H9 (cell line): ENCODE measurements around the gene CYTH3. TPM values are rescaled to one million over a fixed set of nuclear protein-coding genes. Genes with fewer than 3 reads are reported as not detected.

Source experiments
- DNase-seq: peaks from one replicate; pipeline ENCODE4 v3.0.0-alpha.2; 2017
- H2AFZ ChIP-seq: one replicate; pipeline ENCODE4 v1.6.1; 2013; ENCODE audit warnings: mild to moderate bottlenecking, low read length, control low read depth, moderate library complexity
- H2AK5ac ChIP-seq: 2 replicates; pipeline ENCODE4 v1.6.1; 2013; ENCODE audit warnings: low read length, control low read depth, mixed read lengths; ENCODE audit not compliant: insufficient read length
- H2BK120ac ChIP-seq: one replicate; pipeline ENCODE4 v1.6.1; 2013; ENCODE audit warnings: low read depth, mild to moderate bottlenecking, low read length, control low read depth, inconsistent platforms; ENCODE audit not compliant: poor library complexity, severe bottlenecking
- H2BK12ac ChIP-seq: 2 replicates; pipeline ENCODE4 v1.6.1; 2013; ENCODE audit warnings: low read length, control low read depth, mixed read lengths, low read depth; ENCODE audit not compliant: insufficient read length
- H2BK15ac ChIP-seq: 2 replicates; pipeline ENCODE4 v1.6.1; 2013; ENCODE audit warnings: low read depth, low read length, control low read depth
- H2BK20ac ChIP-seq: one replicate; pipeline ENCODE4 v1.6.1; 2013; ENCODE audit warnings: low read depth, mild to moderate bottlenecking, low read length, control low read depth, inconsistent platforms; ENCODE audit not compliant: poor library complexity, severe bottlenecking
- H2BK5ac ChIP-seq: 2 replicates; pipeline ENCODE4 v1.6.1; 2013; ENCODE audit warnings: low read length, control low read depth, mixed read lengths; ENCODE audit not compliant: insufficient read length
- H3K14ac ChIP-seq: 2 replicates; pipeline ENCODE4 v1.6.1; 2013; ENCODE audit warnings: low read length, control low read depth; ENCODE audit not compliant: insufficient read depth
- H3K18ac ChIP-seq: 2 replicates; pipeline ENCODE4 v1.6.1; 2013; ENCODE audit warnings: low read depth, mild to moderate bottlenecking, mixed read lengths, low read length, control low read depth; ENCODE audit not compliant: insufficient read length
- H3K23ac ChIP-seq: 2 replicates; pipeline ENCODE4 v1.6.1; 2013; ENCODE audit warnings: low read length, control low read depth, mixed read lengths, low read depth; ENCODE audit not compliant: insufficient read length
- H3K23me2 ChIP-seq: 2 replicates; pipeline ENCODE4 v1.6.1; 2013; ENCODE audit warnings: low read depth, mild to moderate bottlenecking, mixed read lengths, low read length, control low read depth; ENCODE audit not compliant: insufficient read length, poor library complexity, severe bottlenecking
- H3K27ac ChIP-seq: 2 replicates; pipeline ENCODE4 v1.5.1; 2013; ENCODE audit warnings: low read length, control low read depth, mixed read lengths, low read depth; ENCODE audit not compliant: insufficient read length
- H3K27me3 ChIP-seq: 2 replicates; pipeline ENCODE4 v1.6.1; 2013; ENCODE audit warnings: low read length, control low read depth, inconsistent platforms; ENCODE audit not compliant: insufficient read depth
- H3K4ac ChIP-seq: 2 replicates; pipeline ENCODE4 v1.6.1; 2013; ENCODE audit warnings: low read depth, mild to moderate bottlenecking, control low read depth, inconsistent platforms, low read length, moderate library complexity
- H3K4me1 ChIP-seq: 2 replicates; pipeline ENCODE4 v1.6.1; 2013; ENCODE audit warnings: low read length, control low read depth, inconsistent platforms; ENCODE audit not compliant: insufficient read depth
- H3K4me2 ChIP-seq: 2 replicates; pipeline ENCODE4 v1.6.1; 2013; ENCODE audit warnings: low read length, control low read depth, mixed read lengths; ENCODE audit not compliant: insufficient read length, insufficient read depth
- H3K56ac ChIP-seq: 2 replicates; pipeline ENCODE4 v1.6.1; 2013; ENCODE audit warnings: low read depth, mild to moderate bottlenecking, mixed read lengths, low read length, control low read depth; ENCODE audit not compliant: insufficient read length
- H3K79me1 ChIP-seq: 2 replicates; pipeline ENCODE4 v1.6.1; 2013; ENCODE audit warnings: low read depth, mild to moderate bottlenecking, moderate library complexity, low read length, control low read depth, inconsistent platforms; ENCODE audit not compliant: insufficient read depth, poor library complexity, severe bottlenecking
- H3K79me2 ChIP-seq: 2 replicates; pipeline ENCODE4 v1.6.1; 2013; ENCODE audit warnings: low read length, control low read depth, inconsistent platforms; ENCODE audit not compliant: insufficient read depth
- H3K9ac ChIP-seq: 2 replicates; pipeline ENCODE4 v1.6.1; 2013; ENCODE audit warnings: low read length, control low read depth, mixed read lengths; ENCODE audit not compliant: insufficient read length; ENCODE audit errors: extremely low read depth
- H3K9me3 ChIP-seq: one replicate; pipeline ENCODE4 v1.6.1; 2013; ENCODE audit warnings: low read depth, low read length, inconsistent platforms; ENCODE audit not compliant: control insufficient read depth
- H3T11ph ChIP-seq: one replicate; pipeline ENCODE4 v1.6.1; 2013; ENCODE audit warnings: mild to moderate bottlenecking, low read length, control low read depth, inconsistent platforms
- H4K20me1 ChIP-seq: one replicate; pipeline ENCODE4 v1.6.1; 2013; ENCODE audit not compliant: control insufficient read depth, insufficient read length, insufficient read depth
- H4K5ac ChIP-seq: 2 replicates; pipeline ENCODE4 v1.6.1; 2013; ENCODE audit warnings: low read depth, mild to moderate bottlenecking, mixed read lengths, low read length, control low read depth; ENCODE audit not compliant: insufficient read length
- H4K8ac ChIP-seq: replicated peaks from 2 replicates; pipeline ENCODE4 v1.6.1; 2013; ENCODE audit warnings: low read length, control low read depth, mixed read lengths, low read depth; ENCODE audit not compliant: insufficient read length
- H4K91ac ChIP-seq: 2 replicates; pipeline ENCODE4 v1.6.1; 2013; ENCODE audit warnings: low read depth, mild to moderate bottlenecking, moderate library complexity, mixed read lengths, low read length, control low read depth; ENCODE audit not compliant: insufficient read length
- H3K27ac Mint-ChIP-seq, 3 experiments: 2 replicates in 2 of 3; 3 replicates in 1 of 3; pipeline ENCODE4 v1.8.0; 2020 to 2021; ENCODE audit warnings: mixed read lengths in 3 of 3, mild to moderate bottlenecking in 1 of 3, moderate library complexity in 1 of 3
- H3K27me3 Mint-ChIP-seq: 2 replicates; pipeline ENCODE4 v1.8.0; 2021; ENCODE audit warnings: low read depth, mild to moderate bottlenecking, moderate library complexity, mixed read lengths
- H3K36me3 Mint-ChIP-seq, 3 experiments: 2 replicates in 2 of 3; 3 replicates in 1 of 3; pipeline ENCODE4 v1.8.0; 2020 to 2021; ENCODE audit warnings: low read depth in 3 of 3, mixed read lengths in 3 of 3; ENCODE audit not compliant: insufficient read depth in 1 of 3
- H3K4me1 Mint-ChIP-seq, 2 experiments: 2 replicates each; pipeline ENCODE4 v1.8.0; 2020; ENCODE audit warnings: mixed read lengths in 2 of 2
- H3K4me3 Mint-ChIP-seq, 2 experiments: 2 replicates in 1 of 2; 3 replicates in 1 of 2; pipeline ENCODE4 v1.8.0; 2020 to 2021; ENCODE audit warnings: mild to moderate bottlenecking in 2 of 2, mixed read lengths in 2 of 2, moderate library complexity in 1 of 2
- H3K9me3 Mint-ChIP-seq, 2 experiments: 2 replicates in 1 of 2; 3 replicates in 1 of 2; pipeline ENCODE4 v1.8.0; 2020; ENCODE audit warnings: mild to moderate bottlenecking in 2 of 2, mixed read lengths in 2 of 2, moderate library complexity in 1 of 2
- WGBS: extraction: QIAGEN DNeasy Blood & Tissue Kit; methylation state at CpG from one replicate; pipeline ENCODE4 v1.1.7; 2013; ENCODE audit warnings: missing lambda C conversion rate, low lambda C conversion rate, mixed read lengths; ENCODE audit not compliant: insufficient read length; ENCODE audit errors: extremely low coverage; 5-methylcytosine and 5-hydroxymethylcytosine counted together
- total RNA-seq: library from RNA; stranded (reverse); gene quantifications from 2 replicates; pipeline ENCODE4 v1.2.1, GENCODE V29; 2021
- TF ChIP-seq, protein P1 (sequence below): fragments of 200-600 bp; sonication (generic); conservative IDR thresholded peaks from 3 replicates; pipeline ENCODE4 v1.8.0; 2021; ENCODE audit warnings: antibody characterized with exemption, mild to moderate bottlenecking

Gene CYTH3
- total RNA-seq, 1 experiment from 2014 or later, result 12.3 TPM

DNA sequence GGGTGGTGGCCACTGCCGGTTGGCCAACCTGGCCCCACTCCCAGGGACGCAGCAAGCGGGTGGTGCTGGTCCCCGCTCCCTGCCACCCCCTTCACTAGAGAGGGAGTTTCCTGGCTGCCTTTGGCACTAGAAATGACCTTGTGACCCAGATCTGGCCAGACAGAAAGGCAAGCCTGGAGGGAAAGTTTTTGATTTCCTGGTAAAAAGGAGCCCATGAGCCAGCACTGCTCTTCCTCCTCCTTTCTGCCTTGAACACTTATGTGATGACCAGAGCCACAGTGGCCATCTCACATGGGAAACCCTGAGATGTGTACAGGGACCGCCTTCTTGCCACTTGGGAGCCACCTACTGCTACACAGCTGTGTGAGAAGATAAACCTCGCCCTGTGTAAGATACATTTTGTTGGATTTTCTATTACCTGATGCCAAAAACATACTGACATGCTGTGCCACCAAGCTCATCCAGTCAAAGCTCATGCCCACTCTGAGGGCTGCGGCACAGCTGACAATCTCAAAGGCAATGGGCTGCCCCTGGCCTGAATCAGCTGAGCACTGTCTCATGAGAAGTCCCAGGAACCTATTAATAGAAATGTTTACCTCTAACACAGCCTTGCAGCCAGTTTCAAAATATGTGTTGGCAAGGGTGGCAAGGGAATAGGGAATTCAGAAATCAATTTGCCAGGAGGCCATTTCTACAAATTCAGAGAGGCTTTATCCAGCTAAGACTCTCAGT is 94.0 kb downstream of the CYTH3 start:
- Histone ChIP-seq H3K18ac (no peak overlapping the region), H2BK20ac (no peak overlapping the region), H3K23ac (no peak overlapping the region), H3K23me2 (no peaks in the 10 kb centered on the region), H2AK5ac (no peak overlapping the region), H2BK15ac (no peak overlapping the region), H3K27me3 (no peaks in the 10 kb centered on the region), H4K8ac (no peak overlapping the region), H3K56ac (no peak overlapping the region), H4K20me1 (no peaks in the 10 kb centered on the region), H2BK12ac (no peak overlapping the region), H3K14ac (no peak overlapping the region), H3K4me1 (no peaks in the 10 kb centered on the region), H3K79me1 (no peaks in the 10 kb centered on the region), H4K5ac (no peak overlapping the region), H2BK5ac (no peak overlapping the region), H3T11ph (no peak overlapping the region), H3K4me2 (no peak overlapping the region), H3K4ac (no peak overlapping the region), H2AFZ (no peak overlapping the region), H3K27ac (no peak overlapping the region), H3K9me3 (no peaks in the 10 kb centered on the region), H3K79me2 (no peaks in the 10 kb centered on the region), H4K91ac (no peak overlapping the region), H2BK120ac (no peak overlapping the region), H3K9ac (no peak overlapping the region)
- no peak for DNase-seq
- H3K4me3 Mint-ChIP-seq, result no peak overlapping the region
- H3K27ac Mint-ChIP-seq, result no peak overlapping the region; a peak in 1 of 7 replicates
- H3K27me3 Mint-ChIP-seq, result no peaks in the 10 kb centered on the region
- H3K9me3 Mint-ChIP-seq, result no peaks in the 10 kb centered on the region
- H3K36me3 Mint-ChIP-seq, result peaks cover 0 to 7% (median 0%) of the 10 kb centered on the region in 3 experiments; a peak in 4 of 7 replicates
- H3K4me1 Mint-ChIP-seq, result 0 out of 4 replicates have a peak, but pooled peaks cover 0 to 3% of the 10 kb centered on the region in 2 experiments
- WGBS, result no CpG with 5 or more reads among the region's 7 CpGs
- TF ChIP-seq, protein P1, sequence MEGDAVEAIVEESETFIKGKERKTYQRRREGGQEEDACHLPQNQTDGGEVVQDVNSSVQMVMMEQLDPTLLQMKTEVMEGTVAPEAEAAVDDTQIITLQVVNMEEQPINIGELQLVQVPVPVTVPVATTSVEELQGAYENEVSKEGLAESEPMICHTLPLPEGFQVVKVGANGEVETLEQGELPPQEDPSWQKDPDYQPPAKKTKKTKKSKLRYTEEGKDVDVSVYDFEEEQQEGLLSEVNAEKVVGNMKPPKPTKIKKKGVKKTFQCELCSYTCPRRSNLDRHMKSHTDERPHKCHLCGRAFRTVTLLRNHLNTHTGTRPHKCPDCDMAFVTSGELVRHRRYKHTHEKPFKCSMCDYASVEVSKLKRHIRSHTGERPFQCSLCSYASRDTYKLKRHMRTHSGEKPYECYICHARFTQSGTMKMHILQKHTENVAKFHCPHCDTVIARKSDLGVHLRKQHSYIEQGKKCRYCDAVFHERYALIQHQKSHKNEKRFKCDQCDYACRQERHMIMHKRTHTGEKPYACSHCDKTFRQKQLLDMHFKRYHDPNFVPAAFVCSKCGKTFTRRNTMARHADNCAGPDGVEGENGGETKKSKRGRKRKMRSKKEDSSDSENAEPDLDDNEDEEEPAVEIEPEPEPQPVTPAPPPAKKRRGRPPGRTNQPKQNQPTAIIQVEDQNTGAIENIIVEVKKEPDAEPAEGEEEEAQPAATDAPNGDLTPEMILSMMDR, result no peak
